SJSA1 (cell line): ENCODE measurements around the gene BCL7B. TPM values are rescaled to one million over a fixed set of nuclear protein-coding genes. Genes with fewer than 3 reads are reported as not detected.
"Not testable (repeated sequence)": the region's sequence is repeated elsewhere in the genome, so short reads cannot be mapped to it uniquely, and the experiment has no call there.

ENCODE experiments used
- DNase-seq, 2 experiments: peaks; one replicate each; pipeline ENCODE4 v3.0.0-alpha.2; 2015 to 2020; ENCODE audit warnings: low spot score in 2 of 2, low read depth in 1 of 2
- H3K27ac ChIP-seq: fragments of 250-450 bp; sonication (Bioruptor Pico); 2 replicates; pipeline ENCODE4 v1.5.1; 2020; ENCODE audit warnings: mild to moderate bottlenecking, moderate library complexity
- H3K27me3 ChIP-seq: fragments of 250-450 bp; sonication (Bioruptor Pico); replicated peaks from 2 replicates; pipeline ENCODE4 v1.5.1; 2020; ENCODE audit warnings: mild to moderate bottlenecking, moderate library complexity
- H3K36me3 ChIP-seq: fragments of 250-450 bp; sonication (Bioruptor Pico); 2 replicates; pipeline ENCODE4 v1.5.1; 2020; ENCODE audit warnings: mild to moderate bottlenecking
- H3K4me1 ChIP-seq: fragments of 250-450 bp; sonication (Bioruptor Pico); replicated peaks from 2 replicates; pipeline ENCODE4 v1.6.1; 2021; ENCODE audit warnings: mild to moderate bottlenecking
- H3K4me3 ChIP-seq: fragments of 250-450 bp; sonication (Bioruptor Pico); 2 replicates; pipeline ENCODE4 v1.5.1; 2020; ENCODE audit warnings: mild to moderate bottlenecking
- H3K9me3 ChIP-seq: fragments of 250-450 bp; sonication (Bioruptor Pico); replicated peaks from 2 replicates; pipeline ENCODE4 v1.5.1; 2020; ENCODE audit warnings: mild to moderate bottlenecking
- total RNA-seq: library from RNA; depleted of rRNA; stranded (reverse); fragments of >200 nt; shearing (Covaris generic); gene quantifications from 2 replicates; pipeline ENCODE4 v1.2.3, GENCODE V29; 2014

The BCL7B gene
- total RNA-seq, 1 experiment from 2014 or later = 20.5 TPM

DNA sequence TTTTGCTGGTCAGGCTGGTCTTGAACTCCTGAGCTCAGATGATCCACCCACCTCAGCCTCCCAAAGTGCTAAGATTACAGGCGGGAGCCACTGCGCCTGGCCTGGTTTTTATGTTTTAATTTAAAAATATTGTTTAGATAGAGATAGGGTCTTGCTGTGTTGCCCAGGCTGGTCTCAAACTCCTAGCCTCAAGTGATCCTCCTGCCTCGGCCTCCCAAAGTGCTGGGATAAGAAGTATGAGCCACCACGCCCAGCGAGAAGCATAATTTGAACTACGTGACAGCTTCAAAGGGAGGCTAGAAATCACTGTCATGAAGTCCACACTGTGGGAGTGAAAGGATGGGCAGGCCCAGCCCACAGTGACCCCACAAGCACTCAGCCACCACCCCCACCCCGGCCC, 21.6 kb downstream of the BCL7B start:
- peaks cover 54% of the 10 kb centered on the region for H3K36me3 ChIP-seq
- not testable (repeated sequence) for DNase-seq, H3K9me3 ChIP-seq, H3K27ac ChIP-seq, H3K4me1 ChIP-seq, H3K27me3 ChIP-seq, H3K4me3 ChIP-seq

- no peak for DNase-seq
Measured at GRCh38 chr7:73533742-73534141, 23.7 kb downstream of the BCL7B start.

DNA sequence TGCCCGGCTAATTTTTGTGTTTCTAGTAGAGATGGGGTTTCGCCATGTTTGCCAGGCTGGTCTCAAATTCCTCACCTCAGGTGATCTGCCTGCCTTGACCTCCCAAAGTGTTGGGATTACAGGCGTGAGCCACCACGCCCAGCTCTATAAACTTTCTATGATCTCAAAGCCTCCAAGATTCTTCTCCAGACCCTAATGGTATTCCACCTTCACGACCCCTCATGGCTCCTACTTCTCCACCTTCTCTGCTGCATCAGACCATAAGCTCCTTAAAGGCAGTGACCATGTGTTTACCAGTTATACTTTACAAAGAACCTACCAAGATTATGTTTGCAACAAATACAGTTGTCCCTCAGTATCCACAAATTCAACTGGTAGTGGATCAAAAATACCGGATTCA, 25.3 kb downstream of the BCL7B start:
- Histone ChIP-seq H3K27me3 (no peaks in the 10 kb centered on the region), H3K4me3 (no peak overlapping the region), H3K4me1 (no peaks in the 10 kb centered on the region), H3K36me3 (peaks cover 23% of the 10 kb centered on the region), H3K27ac (no peak overlapping the region), H3K9me3 (no peaks in the 10 kb centered on the region)
- DNase-seq = no peak

More at GRCh38 chr7:73533742-73534141, 23.7 kb downstream of the BCL7B start:
- no peaks in the 10 kb centered on the region for H3K27me3 ChIP-seq
- H3K4me1 ChIP-seq = no peaks in the 10 kb centered on the region
- H3K27ac ChIP-seq = no peak overlapping the region
- no peak overlapping the region for H3K4me3 ChIP-seq
- H3K9me3 ChIP-seq = no peaks in the 10 kb centered on the region
- peaks cover 37% of the 10 kb centered on the region for H3K36me3 ChIP-seq

DNA sequence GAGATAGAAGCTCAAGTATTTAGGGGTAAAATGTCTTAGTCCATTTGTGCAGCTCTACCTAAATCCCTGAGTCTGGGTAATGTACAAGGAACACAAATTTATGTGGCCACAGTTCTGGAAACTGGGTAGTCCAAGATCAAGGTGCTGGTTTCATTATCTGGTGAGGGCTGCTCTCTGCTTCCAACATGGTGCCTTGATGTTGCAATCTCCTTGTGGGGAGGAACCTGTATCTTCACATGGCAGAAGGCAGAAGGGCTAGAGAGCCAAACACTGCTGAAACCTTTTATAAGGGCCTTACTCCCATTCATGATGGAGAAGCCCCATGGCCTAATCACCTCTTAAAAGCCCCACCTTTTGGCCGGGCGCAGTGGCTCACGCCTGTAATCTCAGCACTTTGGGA, 26.7 kb downstream of the BCL7B start:
- Histone ChIP-seq H3K27ac (no peak overlapping the region), H3K36me3 (peaks cover 11% of the 10 kb centered on the region), H3K27me3 (no peaks in the 10 kb centered on the region), H3K9me3 (no peaks in the 10 kb centered on the region), H3K4me1 (no peaks in the 10 kb centered on the region), H3K4me3 (no peak overlapping the region)
- no peak for DNase-seq

GRCh38 chr7:73526896-73527821, 30.3 kb downstream of the BCL7B start:
- Histone ChIP-seq H3K27me3 (no peaks in the 10 kb centered on the region), H3K36me3 (no peaks in the 10 kb centered on the region; the same call in 1 of the 2 replicates), H3K9me3 (no peaks in the 10 kb centered on the region), H3K4me1 (peaks cover 6% of the 10 kb centered on the region), H3K27ac (no peak overlapping the region), H3K4me3 (no peak overlapping the region)
- DNase-seq = no peak

DNA sequence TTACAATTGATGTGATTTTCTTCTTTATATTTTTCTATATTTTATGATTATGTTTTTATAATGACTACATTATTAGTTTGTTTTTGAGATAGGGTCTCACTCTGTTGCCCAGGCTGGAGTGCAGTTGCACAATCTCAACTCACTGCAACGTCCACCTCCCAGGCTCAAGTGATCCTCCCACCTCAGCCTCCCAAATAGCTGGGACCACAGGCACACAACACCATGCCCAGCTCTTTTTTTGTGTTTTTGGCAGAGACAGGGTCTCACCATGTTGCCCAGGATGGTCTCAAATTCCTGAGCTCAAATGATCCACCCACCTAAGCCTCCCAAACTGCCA, 31.4 kb downstream of the BCL7B start:
- H3K27me3 ChIP-seq, H3K27ac ChIP-seq, H3K36me3 ChIP-seq, H3K4me3 ChIP-seq, DNase-seq, H3K9me3 ChIP-seq, H3K4me1 ChIP-seq: not testable (repeated sequence)

- peaks cover 44% of the 10 kb centered on the region for H3K36me3 ChIP-seq
- DNase-seq = peak; percentile 98 to 100
- H3K4me3 ChIP-seq = peak within 1 kb of the TSS; percentile 76
- H3K9me3 ChIP-seq = no peaks in the 10 kb centered on the region; the same call in 1 of the 2 replicates
- H3K4me1 ChIP-seq = peaks cover 28% of the 10 kb centered on the region
- peak within 1 kb of the TSS; percentile 95 for H3K27ac ChIP-seq
- H3K27me3 ChIP-seq = no peaks in the 10 kb centered on the region
Measured at GRCh38 chr7:73522105-73522872, 35.2 kb downstream of the BCL7B start, which contains the start of gene BAZ1B. Gene BAZ1B, minus strand, starts transcription at chr7:73522293. Its CDS starts 360 bp downstream, at chr7:73521933.

DNA sequence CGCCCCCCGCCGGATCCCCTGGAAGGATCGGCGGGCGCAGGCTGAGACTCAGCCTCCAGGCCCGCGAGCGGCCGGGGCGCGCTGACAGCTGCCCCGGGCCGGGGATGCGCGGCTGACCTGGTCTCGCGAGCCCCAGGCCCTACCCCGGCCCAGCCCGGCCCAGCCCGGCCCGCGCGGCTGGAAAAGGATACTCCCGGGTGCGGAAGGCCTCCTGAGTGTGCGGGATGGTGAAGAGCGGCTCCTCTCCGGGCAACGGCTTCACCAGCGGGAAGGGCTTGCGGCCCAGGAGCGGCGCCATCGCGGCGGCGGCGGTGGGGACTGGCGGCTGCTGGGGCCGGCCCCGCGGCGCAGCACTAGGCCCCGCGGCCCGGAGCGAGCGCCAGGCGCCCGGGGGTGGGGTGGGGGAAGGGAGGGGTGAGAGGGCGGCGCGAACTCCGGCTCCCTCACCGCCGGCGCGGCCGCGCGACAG, 35.8 kb downstream of the BCL7B start:
- peak in 1 of 2 experiments; percentile 71 for DNase-seq
- H3K9me3 ChIP-seq = no peaks in the 10 kb centered on the region; the same call in 1 of the 2 replicates

GRCh38 chr7:73520673-73521635, 36.5 kb downstream of the BCL7B start:
- DNase-seq = no peak
- H3K36me3 ChIP-seq = peaks cover 57% of the 10 kb centered on the region
- H3K27ac ChIP-seq = peak overlapping the region; percentile 95
- H3K4me1 ChIP-seq = peaks cover 28% of the 10 kb centered on the region
- no peaks in the 10 kb centered on the region for H3K27me3 ChIP-seq
- peak overlapping the region; percentile 76 for H3K4me3 ChIP-seq
- H3K9me3 ChIP-seq = no peaks in the 10 kb centered on the region; the same call in 1 of the 2 replicates

More for the DNA sequence above, 35.8 kb downstream of the BCL7B start:
- Histone ChIP-seq H3K36me3 (peaks cover 50% of the 10 kb centered on the region), H3K27ac (peak overlapping the region; percentile 95), H3K27me3 (no peaks in the 10 kb centered on the region), H3K4me3 (peak overlapping the region; percentile 76), H3K4me1 (peaks cover 28% of the 10 kb centered on the region)

DNA sequence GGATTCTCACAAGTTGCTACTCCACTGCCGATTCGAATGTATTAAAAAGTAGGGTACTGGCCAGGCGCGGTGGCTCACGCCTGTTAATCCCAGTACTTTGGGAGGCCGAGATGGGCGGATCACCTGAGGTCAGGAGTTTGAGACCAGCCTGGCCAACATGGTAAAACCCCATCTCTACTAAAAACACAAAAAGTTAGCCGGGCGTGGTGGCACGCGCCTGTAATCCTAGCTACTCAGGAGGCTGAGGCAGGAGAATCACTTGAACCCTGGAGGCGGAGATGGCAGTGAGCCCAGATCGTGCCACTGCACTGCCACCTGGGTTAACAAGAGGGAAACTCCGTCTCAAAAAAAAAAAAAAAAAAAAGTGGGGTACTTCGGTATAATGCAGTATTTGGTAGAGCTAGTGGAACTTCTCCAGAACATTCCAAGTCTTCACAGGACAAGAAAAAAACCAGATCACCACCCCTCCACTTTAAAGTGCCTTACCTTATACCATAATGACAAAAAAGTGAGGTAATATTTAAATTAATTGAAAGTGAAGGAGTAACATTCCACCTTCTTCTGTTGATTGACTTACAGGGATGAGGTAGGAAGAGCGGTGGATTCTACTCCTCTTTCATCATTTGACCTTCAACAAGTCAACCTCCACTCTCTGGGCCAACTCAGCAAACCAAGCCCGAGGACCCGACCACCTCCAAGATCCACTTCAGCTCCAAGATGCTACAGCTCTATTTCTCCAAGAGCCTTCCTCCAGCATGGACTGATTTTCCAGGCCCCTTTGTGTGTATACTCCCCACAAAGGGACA, 37.4 kb downstream of the BCL7B start:
- Histone ChIP-seq H3K27ac (no peak overlapping the region), H3K27me3 (no peaks in the 10 kb centered on the region), H3K36me3 (peaks cover 65% of the 10 kb centered on the region), H3K9me3 (no peaks in the 10 kb centered on the region; the same call in 1 of the 2 replicates), H3K4me3 (peak overlapping the region; percentile 76), H3K4me1 (peaks cover 28% of the 10 kb centered on the region)
- DNase-seq = peak in 1 of 2 experiments; percentile 22

- Histone ChIP-seq H3K36me3 (peaks cover 81% of the 10 kb centered on the region), H3K27ac (no peak overlapping the region), H3K4me1 (peaks cover 28% of the 10 kb centered on the region), H3K9me3 (no peaks in the 10 kb centered on the region; the same call in 1 of the 2 replicates), H3K27me3 (no peaks in the 10 kb centered on the region), H3K4me3 (no peak overlapping the region)
- no peak for DNase-seq
Measured at GRCh38 chr7:73518470-73518869, 39.0 kb downstream of the BCL7B start.

GRCh38 chr7:73517241-73517995, 40.1 kb downstream of the BCL7B start:
- peaks cover 91% of the 10 kb centered on the region for H3K36me3 ChIP-seq

More at GRCh38 chr7:73517241-73517995, 40.1 kb downstream of the BCL7B start:
- no peak overlapping the region for H3K27ac ChIP-seq
- DNase-seq = no peak
- no peaks in the 10 kb centered on the region for H3K27me3 ChIP-seq
- H3K4me1 ChIP-seq = peaks cover 22% of the 10 kb centered on the region
- H3K4me3 ChIP-seq = no peak overlapping the region
- no peaks in the 10 kb centered on the region; the same call in 1 of the 2 replicates for H3K9me3 ChIP-seq
